Activated CD8-positive, alpha-beta memory T cell treated with anti-CD3 and anti-CD28 coated beads, Interleukin-2, amount 50 U/mL, for 24 hours (primary cell): ENCODE results near the gene MGAT4C.

Experiments
- DNase-seq: peaks from one replicate; pipeline ENCODE4 v3.0.0-alpha.2; 2020; ENCODE audit errors: extremely low read depth

The MGAT4C gene

DNA sequence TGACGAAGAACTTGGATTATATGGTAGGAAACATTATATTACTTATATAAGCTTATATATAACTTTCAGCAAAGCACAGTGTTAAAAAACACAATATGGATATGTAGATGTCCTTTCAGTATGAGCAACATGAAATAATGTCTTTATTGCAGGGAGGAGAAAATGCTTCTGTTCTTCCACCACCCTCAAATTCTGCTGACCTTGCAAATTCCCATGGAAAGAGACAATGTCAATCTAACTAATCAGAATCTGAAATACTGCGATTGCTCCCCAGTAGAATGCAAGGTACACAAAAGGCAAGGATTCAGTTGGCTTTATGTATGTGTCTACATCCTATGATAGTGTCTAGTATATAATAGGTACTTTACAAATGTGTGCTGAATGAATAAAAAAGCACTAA, 26.4 kb downstream of the MGAT4C start:
- DNase-seq = no peak

DNA sequence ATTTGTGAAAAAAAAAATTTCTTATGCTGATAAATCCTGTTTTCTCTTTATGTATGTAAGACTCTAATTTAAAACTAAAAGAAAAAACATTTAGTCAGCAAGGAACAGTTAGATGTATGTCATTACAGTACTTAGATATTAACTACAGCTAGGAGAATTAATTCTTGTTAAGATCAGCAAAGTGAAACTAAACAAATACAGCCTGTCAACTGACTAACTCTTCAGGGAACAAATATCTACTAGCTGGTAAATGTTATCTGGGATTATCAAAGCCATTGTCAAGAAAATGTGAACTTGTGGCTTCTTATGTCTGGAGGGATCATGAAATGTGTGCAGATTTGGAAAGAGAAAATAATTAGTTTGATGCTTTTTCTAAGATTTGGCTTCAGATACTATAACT, 27.5 kb downstream of the MGAT4C start:
- no peak for DNase-seq

DNA sequence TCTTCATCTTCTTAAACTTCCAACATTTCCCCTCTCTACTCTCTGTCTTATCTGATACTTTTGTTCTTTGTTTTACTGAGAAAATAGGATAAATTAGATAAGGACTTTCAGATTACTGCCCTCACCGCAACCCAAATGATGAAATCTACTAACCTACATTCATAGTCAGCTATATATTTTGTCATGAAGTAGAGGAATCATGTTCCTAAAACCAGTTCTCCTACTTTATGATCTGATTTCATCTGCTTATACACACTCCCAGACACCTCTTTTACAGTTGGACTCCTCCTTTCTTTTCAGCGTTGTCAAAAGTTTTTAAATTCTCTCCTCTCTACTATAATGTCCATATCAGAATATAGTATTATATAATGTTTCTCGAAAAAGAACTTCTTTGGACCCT, 29.7 kb downstream of the MGAT4C start:
- DNase-seq = no peak

DNA sequence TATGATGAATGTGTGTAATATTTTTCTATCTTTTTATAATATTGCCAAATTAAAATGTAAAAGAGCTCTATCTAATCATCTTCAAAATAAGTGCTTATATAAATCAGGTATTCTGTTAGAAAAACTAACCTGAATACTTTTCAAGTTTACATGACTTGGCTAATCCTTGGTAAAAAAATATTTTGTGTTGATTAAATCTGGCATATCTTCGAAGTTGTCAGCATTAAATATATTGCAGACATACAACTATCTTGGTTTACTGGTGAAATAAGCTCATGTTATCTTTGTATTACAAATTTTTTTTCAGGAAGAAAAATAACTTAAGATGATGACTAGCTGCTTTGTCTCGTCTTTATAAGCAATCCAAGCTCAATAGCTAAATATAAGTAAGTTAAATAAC, 39.6 kb downstream of the MGAT4C start:
- no peak for DNase-seq

DNA sequence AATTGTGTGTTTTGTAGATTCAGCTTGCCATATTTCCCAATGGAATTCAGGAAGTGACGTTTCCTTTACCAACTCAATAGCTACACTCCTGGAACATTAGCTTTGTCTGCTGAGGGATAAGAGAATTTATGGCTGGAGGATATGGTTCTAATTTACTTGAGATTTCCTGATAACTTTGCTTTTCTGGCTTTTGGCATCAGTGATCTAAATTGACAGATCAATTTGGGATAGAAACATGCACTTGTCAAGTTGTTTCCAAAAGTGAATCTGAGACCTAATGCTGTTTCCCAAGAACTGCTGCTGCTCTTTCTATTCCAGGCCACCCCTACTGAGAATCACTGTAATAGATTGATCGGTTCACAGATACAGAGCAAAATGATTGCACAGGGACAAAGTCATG, 43.2 kb downstream of the MGAT4C start:
- no peak for DNase-seq

DNA sequence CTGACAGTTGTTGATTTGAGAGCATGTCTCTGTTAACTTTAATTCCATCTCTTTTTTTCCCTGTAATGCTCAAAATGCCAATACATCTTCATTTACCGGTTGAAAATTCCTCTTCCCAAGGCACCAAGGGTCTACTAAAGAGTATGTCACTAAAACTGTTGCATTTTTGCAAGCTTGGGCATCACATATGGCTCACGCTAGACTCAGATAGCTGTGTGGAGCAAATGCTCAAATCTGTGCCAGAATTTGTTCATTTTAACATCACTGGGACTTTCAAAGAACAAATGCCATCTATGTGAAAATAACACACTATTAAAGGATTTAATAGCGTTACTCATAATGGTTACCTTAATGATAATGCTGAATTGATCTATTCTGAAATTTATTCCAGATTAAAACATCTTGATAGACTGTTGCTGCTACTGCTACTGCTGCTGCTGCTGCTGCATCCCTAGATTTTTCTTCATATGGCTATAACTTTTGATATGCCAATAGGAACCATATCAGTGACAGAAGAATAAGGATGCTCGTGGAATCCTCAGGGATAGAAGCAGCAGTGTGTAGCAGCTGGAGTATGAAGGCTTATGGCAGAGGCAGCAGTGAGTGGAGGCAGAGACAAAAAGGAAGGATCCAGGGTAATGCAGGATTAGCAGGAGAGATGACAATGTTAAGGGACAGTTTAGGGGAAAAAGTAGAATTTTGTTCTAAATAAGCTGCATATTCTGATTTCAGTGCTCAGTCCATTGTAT, 57.3 kb downstream of the MGAT4C start:
- no peak for DNase-seq

DNA sequence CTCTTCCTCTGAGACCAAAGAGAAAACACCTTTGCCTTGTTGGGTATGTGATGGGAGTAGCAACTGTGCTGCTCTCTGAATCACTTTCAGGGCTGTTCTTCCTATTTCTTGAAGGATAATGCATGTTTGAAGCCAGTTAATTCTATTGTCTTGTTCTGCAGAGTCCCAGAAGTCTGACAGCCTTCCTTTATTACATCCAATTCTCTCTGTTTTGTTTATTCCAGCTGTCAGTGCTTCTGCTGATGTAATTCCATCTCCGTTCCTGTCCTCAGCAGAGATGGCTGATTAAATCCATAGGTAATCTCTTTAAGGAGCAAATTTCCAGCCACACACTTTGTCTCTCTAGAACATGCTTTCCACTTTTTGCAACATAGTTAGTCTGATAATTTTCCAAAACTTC, 59.7 kb downstream of the MGAT4C start:
- DNase-seq = no peak

DNA sequence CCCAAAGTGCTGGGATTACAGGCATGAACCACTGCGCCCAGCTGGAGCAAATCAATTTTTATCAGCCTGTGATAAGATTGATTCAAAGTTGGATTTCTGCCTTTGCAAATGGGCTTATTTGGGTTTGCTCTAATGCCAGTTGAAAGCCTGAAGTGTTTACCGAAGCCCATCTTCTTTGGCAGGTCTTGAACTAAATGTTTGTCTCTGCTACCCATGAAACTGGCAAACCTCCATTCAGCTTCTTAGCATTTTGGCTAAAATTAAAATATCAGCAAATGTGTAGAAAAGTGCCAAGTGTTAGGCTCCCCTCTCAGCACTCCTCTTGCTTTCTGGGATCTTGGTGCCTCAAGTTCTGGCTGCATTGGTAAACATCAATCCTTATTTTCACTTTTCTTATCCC, 61.5 kb downstream of the MGAT4C start:
- DNase-seq = no peak

DNA sequence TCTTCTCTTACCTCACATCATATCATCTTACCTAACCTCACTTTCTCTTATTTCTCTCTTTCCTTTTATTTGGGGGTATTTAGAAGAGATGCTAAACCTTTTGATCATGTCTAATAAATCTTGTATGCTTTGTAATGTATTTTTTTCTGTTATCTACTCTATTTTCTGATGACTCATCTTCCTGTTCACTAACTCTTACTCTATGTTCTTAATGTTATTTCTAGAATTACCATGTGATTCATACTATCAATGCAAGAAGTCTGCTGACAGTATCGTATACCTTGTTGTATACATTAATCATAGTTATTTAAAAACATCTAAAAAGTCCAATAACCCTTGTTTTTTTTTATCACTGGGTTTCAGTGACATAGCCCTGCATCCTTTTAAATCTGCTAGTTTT, 62.3 kb downstream of the MGAT4C start:
- no peak for DNase-seq

DNA sequence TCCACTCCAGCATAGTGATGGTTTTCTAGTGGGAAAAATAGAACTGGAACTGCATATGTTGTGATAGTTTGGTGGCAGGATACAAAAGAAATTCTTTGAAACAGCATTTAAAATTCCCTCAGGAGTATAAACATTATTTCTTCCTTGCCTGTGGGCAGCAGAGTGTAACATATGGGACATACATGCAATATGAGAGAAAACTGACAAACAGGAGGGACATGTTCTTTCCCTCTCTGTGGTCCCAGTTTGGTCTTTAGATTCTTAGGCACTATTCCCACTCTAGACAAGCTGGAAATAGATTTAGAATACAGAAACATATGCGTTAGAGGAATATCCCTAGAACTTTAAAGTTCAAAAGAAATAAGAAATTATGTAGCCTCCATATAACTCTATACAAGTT, 68.0 kb downstream of the MGAT4C start:
- DNase-seq = no peak

DNA sequence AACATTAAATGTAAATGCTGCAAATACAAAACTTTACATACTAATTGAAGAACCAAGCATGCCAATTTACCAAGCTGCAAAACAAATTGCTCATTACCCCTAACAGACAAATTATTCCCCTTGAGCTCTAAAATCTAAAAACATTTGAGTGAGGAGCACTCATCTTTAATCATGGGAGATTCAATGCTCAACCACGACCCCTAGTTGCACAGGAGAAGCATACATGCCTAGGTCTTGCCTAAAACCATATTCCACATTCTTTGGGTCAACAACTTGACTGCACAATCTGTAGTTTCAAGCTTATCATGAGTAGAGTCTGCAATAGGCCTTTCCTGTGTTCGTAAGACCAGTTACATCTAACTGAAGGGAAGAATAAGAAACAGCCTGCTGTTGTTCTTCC, 69.7 kb downstream of the MGAT4C start:
- DNase-seq = no peak

DNA sequence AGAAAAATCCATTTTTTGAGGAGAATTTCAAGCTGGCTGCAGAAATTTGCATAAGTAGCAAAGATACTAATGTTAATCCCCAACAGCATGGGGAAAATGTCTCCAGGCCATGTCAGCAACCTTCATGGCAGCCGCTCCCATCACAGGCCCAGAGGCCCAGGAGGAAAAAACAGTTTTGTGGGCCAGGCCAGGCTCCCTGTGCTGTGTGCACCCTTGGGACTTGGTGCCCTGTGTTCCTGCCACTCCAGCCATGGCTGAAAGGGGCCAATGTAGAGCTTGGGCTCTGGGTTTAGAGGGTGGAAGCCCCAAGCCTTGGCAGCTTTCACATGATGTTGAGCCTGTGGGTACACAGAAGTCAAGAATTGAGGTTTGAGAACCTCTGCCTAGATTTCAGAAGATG, 76.3 kb downstream of the MGAT4C start:
- DNase-seq = no peak

DNA sequence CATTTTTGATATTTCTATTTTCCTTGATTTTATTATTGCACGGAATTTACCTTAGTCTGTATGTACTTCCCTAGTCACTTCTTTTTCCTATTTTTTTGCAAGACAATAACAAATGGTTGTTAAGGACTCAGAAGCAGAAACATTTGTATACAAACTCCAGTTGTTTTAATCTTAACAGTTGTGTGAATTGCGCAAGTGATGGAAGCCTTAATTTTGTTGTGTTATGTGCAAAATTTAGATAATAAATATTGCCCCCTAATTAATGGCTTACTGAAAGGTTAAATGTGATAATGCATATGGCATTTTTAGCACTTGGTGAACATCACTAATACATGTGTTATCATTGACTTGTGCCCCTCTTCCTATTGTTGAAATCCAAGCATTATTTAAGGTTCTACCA, 82.0 kb downstream of the MGAT4C start:
- no peak for DNase-seq

DNA sequence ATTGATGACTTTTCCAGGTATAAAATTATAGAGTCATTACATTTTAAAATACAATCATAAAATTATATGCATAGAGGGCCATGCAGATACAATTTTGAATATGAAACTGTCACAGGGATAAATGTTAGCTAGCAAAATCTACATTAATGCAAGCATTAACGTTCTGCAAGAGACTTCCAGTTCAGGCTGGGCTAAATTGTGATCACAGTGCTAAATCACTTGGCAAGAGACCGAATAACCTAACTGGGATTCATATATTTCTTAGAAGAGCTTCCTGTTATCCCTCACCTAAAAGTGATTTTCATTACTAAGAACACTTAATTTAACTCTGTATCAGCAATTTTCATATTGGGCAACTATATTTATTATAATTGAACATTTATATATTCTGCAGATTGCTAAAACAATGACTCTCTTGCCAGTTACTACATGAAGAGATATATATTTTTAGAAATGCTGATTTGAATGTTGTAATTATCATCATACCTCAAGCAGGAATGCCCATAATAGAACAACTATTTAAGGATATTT, 83.2 kb downstream of the MGAT4C start:
- no peak for DNase-seq

DNA sequence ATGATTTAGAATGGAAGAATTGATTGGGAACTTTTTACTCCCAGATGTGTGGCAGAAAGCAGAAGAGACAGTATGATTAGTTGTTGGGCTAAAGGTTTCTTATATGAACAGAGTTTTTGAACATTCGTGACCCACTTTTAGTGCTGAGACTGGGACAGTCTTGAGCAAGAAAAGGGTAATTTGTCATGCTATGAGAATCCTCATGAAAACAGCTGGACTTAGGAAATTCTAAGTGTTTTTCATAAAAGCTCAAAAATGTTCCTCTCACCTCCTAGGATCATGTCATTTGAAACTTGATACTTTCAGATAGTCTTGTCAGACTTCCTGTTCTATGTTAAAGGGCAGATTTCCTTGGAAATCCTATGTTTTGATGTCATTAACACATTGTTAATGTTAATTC, 86.1 kb downstream of the MGAT4C start:
- DNase-seq = no peak

DNA sequence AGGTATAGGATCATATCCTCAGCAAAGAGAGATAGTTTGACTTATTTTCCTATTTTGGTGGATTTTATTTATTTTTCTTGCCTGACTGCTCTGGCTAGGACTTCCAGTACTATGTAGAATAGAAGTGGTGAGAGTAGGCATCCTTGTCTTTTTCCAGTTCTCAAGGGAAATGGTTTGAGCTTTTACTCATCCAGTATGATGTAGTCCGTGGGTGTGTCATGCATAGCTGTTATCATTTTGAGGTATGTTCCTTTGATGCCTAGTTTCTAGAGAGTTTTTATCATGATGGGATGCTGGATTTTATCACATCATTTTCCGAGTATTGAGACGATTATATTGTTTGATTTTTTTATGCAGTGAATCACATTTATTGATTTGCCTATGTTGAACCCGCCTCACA, 97.2 kb downstream of the MGAT4C start:
- no peak for DNase-seq

DNA sequence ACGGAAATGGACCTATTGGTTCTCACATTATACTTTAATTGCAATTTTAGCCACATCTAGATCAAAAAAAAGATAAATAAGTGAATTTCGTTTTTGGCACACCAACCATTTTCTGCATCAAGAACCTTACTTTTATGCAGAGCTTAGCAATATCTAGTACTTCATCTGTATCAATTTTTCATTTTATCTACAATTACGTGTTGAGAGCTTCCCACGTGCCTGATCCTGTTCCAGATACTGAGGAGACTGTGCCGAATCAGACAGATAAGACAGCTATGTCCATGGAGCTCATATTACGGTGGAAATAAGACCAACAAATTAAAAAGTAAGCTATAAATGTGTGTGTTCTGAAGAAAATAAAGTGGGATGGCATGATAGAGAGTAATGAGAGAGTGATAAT, 101.6 kb downstream of the MGAT4C start:
- DNase-seq = no peak

DNA sequence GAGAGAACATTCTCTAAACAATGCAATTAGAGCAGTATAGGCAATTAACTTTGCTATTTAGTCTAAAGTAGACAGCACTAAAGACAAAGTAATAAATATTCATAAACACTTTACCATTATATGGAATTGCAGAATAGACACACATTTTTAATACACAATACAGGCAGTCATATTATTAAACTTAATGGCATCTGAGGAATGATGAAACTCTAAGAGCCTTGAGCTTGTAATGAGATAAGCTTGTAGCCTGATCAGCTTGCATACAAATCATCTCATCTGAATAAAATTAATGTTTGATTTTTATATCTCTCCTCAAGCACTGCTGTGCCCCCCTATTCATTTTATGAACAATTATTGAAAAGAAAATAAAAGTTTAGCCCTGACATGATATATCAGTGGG, 107.6 kb downstream of the MGAT4C start:
- no peak for DNase-seq

DNA sequence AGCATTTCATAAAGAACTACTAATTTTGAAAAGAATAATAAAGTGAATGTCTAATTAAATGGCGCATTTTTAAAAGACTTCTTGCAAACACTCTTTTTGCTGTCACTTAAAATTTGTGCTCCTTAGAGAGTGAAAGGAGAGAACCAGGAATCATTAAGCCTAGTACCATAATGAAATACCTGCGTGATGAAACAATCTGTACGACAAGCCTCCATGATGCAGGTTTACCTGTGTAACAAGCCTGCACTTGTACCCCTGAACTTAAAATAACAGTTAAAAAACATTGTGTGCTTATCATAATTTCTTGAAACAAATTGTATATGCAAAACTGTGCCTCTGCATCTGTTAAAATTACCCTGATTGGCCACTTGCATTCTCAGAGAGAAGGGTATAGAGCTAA, 108.1 kb downstream of the MGAT4C start:
- DNase-seq = no peak

DNA sequence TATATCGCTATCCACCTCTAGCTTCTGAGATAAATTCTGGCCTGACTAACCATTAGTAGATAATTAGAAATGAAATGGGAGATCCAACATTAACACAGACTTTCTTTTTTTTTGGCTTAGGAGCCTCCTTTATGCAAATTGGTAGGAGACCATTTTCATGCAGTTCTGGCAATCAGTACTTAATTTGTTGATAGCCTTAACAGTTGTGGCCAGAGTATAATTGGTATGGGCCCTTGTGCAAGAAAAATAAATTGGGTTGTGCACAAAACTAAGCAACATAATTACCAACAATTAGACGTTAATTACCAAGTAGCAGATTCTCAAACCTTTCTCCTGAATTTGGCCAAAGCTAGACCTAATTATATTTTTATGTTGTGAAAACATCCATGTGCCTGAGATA, 111.0 kb downstream of the MGAT4C start:
- no peak for DNase-seq

DNA sequence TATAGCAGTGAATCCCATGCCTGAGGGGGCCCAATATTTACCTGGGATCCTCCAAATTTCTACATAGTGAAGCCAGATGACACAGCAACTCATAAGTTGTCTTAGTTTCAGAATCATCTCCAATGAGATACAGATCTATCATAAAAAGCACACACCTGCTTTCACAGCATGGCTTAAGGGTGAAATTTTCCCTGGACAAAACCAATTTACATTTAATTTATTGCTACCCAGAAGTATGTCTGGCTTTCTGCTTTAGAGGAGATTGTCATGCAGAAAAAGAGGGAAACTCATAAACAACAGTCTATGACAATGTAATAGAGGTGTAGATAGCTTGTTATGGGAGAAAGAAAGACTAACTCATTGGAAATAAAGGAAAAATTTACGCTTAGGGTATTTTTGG, 113.0 kb downstream of the MGAT4C start:
- DNase-seq = no peak

DNA sequence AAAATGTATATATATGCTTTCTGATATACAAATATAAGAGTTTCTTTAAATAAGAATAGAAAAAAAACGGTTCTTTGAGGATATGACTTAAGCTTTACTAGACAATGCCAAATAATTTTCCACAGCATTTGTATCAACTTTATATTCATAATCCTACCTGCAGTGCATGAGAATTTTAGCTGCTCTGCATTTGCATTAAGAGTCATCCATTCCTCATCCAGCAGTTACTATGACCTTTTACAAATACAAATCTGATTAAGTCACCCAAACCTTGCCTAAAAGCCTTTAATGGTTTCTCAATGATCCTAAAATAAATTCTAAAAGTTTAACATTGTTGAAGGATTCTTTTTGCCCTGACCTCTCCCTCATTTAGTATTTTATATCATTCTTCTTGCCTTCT, 116.5 kb downstream of the MGAT4C start:
- DNase-seq = no peak

DNA sequence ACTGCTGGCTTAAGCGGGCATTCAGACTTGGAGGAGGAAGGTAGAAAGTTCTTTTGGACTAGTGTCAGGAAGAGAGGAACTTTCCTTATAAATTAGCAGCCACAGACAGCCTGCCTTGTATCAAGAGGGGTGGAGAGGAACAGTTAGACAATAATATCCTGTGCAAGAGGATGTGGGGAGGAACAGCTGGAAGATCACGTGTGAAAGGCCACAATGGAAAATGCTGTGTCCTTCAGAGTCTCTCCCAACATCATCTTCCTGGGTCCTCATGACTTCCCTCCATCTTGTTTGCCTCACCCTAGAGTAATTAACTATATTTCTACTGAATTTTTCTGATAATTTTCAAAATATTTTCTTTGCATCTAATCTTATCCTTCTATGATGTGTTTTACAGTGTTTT, 117.4 kb downstream of the MGAT4C start:
- DNase-seq = no peak

DNA sequence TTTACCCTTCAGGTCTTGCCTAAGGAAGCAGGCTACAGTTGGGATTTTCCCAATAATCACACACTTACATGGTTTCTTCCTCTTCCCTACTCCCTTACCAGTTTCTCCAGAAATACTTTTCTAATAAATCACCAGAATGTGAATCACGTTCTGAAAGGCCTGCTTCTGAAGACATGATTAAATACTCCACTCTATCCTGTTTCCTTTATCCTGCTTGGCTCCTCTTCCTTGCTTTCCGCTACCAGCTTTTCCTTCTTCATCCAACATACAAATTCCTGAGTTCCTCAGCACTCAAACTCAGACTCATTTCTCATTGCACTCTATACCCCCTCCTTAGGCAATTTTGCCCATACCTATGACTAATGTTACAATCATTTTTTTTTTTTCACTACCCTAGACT, 118.3 kb downstream of the MGAT4C start:
- DNase-seq = no peak
